ENCODE results near the gene CDK19. TPM values are rescaled to one million over a fixed set of nuclear protein-coding genes. Genes with fewer than 3 reads are reported as not detected.
A peak's percentile ranks its signal among the peaks of the same experiment; 100 is the strongest.

Gene CDK19
- total RNA-seq, 1 experiment from 2014 or later: 14.5 TPM

GRCh38 chr6:110658631-110659211, 156.5 kb downstream of the CDK19 start:
- no peak for DNase-seq (ENCODE audit: low read depth)

DNA sequence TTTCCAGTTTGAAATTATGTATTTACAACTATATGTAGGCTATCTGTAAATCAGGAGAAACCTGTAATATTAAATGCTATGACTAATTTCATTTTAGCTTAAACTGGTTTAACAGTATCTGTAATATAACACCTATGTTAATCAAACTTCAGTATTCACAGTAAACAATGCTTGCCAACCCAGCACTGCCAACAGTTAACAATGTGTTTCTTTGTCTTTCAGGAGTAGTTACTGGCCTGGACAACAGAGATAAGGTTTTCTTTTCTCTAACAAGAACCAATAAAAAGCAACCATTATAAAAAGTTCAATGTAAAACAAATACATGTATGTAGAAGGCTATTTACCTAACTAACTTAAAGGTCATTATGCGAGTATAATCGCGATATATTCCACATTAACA, 158.8 kb downstream of the CDK19 start:
- no peak for DNase-seq (ENCODE audit: low read depth)

DNA sequence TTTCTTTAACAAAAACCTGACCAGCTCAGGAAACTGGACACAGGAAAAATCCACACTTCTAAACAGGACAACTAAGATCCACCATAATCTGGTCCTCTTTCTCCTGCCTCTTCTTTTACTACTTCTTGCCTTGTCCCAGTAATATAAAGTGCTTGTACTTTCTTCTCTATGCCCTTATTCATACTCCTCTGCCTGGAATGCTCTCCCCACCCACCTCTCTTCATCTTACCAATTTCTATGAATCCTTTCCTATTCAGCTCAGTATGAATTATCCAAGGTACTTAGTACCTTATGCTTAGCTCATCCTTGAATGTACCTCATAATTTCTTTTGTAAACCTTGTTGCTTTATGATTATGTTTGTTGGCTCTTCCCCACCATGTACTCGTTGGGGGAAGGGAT, 159.4 kb downstream of the CDK19 start:
- no peak for DNase-seq (ENCODE audit: low read depth)

GRCh38 chr6:110654096-110654820, 161.0 kb downstream of the CDK19 start:
- no peak for DNase-seq (ENCODE audit: low read depth)

- DNase-seq (ENCODE audit: low read depth): no peak
These were observed 161.9 kb downstream of the CDK19 start for GRCh38 chr6:110653381-110653780.

GRCh38 chr6:110652520-110652919, 162.7 kb downstream of the CDK19 start:
- no peak for DNase-seq (ENCODE audit: low read depth)

- no peak for DNase-seq (ENCODE audit: low read depth)
These were observed 164.5 kb downstream of the CDK19 start for GRCh38 chr6:110650755-110651154.

- DNase-seq (ENCODE audit: low read depth): no peak
These were observed 165.6 kb downstream of the CDK19 start for GRCh38 chr6:110649704-110650103.

- DNase-seq (ENCODE audit: low read depth): no peak
These were observed 168.0 kb downstream of the CDK19 start for GRCh38 chr6:110646951-110647910.

GRCh38 chr6:110646419-110646698, 168.9 kb downstream of the CDK19 start:
- no peak for DNase-seq (ENCODE audit: low read depth)

DNA sequence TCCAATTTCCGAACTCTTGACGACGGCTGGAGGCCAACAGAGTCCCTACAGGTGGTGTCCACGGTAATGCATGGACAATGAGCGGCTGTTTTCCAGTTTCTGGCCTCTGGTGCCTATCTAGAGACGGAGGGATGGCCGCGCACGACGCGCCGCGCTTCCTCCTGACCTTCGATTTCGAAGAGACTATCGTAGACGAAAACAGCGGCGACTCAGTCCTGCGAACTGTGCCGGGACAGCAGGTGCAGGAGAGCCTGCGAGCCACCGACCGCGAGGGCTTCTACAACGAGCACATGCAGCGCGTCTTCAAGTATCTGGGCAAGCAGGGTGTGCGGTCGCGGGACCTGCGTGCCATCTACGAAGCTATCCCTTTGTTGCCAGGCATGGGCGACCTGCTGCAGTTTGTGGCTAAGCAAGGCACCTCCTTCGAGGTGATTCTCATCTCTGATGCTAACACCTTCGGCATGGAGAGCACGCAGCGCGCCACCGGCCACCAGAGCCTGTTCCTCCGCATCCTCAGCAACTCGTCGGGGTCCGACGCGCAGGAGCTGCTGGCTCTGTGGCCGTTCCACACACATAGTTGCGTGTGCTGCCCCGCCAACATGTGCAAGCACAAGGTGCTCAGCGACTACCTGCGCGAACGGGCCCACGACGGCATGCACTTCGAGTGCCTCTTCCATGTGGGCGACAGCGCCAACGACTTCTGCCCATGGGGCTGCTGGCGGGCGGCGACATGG, 169.4 kb downstream of the CDK19 start:
- DNase-seq (ENCODE audit: low read depth): no peak

DNA sequence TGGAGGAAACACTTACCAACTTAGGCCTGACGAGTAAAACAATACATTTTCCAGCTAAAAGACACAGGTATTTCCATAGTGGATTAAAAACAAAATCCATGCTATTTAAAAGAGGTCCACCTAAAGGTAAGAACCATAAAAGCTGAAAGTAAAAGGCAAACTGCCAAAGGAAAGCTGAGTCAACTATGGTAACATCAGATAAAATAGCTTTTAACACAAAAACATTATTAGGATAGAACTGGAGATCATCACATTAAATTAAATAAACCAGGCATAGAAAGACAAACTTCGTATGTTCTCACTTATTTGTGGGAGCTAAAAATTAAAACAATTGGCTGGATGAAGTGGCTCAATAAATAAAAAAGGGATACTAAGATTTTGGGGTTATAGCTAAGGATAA, 172.1 kb downstream of the CDK19 start:
- peak; percentile 13 for DNase-seq (ENCODE audit: low read depth)

DNA sequence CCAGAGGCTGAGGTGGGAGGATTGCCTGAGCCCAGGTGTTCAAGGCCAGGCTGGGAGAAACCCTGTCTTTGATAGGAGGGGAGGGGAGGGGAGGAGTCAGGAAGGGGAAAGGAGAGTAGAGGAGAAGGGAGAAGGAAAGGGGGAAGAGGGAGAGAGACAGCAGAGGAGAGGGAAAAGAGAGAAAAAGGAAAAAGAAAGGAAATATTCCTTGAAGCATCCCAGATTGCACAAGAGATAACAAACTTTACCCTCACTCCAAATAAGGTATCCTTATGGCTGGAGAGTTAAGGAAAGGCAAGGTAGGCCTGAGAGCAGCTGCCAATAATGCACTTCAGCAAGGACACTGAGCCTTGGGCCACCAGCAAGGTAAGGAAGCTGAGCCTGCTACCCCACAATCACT, 172.6 kb downstream of the CDK19 start:
- no peak for DNase-seq (ENCODE audit: low read depth)

DNA sequence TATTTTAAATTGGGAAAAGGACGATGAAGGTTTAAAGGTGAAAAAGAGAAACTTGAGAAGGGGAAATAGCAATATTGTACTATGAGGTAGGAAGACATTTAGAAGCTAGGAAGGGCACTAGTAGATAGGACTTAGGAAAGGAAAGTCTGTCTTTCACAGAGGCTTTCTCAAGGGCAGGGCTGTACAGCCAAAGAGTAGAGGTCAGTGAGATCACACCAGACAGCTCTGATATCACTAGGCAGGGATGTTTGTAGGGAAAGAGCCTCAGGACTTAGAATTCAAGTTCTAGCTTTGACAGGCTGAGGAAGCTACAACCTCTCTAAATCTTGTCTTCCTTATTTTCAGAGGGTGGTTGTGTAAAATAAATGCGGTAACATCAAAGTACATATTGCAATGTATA, 178.5 kb downstream of the CDK19 start:
- DNase-seq (ENCODE audit: low read depth): no peak

GRCh38 chr6:110635096-110635495, 180.2 kb downstream of the CDK19 start:
- no peak for DNase-seq (ENCODE audit: low read depth)

DNA sequence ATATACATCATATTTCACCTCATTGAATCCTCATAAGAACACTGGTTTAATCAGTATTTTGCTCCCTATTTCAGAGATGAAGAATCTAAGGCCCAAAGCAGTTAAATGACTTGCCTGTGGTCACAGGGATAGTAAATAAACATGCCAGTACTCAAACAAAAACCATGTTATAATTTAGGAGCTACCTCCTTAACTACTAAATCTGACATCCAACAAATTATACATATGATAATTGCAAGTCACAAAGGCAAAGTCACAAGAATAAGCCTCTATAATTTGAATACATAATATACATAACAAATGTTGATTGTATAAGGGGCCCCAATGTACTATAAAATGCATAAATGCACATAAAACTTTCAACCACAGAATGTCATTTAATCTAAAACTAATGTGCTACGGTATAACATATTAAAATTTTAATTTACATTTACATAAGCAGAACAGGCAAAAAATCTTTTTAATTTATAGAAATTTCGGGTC, 181.5 kb downstream of the CDK19 start:
- no peak for DNase-seq (ENCODE audit: low read depth)

DNA sequence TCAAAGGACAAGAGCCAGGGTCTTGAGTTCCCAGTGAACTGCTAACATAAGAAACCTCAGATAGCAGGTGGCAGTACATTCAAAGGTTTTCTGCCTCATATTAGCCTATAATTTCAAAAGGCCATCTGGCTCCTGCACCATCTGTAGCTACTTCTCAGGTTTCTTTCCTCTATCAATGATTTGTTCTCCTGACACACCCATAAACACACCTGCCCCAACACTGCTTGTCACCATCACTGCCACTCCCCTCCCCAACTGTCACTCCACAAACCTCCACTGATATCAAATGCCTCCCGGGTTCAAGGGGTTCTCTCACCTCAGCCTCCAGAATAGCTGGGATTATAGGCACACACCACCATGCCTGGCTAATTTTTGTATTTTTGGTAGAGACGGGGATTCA, 186.1 kb downstream of the CDK19 start:
- DNase-seq (ENCODE audit: low read depth): no peak

DNA sequence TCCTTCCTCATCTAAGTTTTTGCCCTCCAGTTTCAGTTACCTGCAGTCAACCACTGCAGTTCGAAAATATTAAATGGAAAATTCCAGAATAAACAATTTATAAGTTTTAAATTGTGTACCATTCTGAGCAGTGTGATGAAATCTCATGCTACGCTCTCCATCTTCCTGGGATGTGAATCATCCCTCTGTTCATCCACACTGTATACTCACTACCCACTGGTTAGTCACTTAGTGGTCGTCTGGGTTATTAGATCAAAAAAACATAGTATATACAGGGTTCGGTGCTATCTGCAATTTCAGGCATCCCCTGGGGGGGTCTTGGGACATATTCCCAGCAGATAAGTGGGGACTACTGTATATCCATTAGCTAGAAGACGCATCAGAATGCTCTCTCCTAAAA, 186.9 kb downstream of the CDK19 start:
- peak; percentile 66 for DNase-seq (ENCODE audit: low read depth)

DNA sequence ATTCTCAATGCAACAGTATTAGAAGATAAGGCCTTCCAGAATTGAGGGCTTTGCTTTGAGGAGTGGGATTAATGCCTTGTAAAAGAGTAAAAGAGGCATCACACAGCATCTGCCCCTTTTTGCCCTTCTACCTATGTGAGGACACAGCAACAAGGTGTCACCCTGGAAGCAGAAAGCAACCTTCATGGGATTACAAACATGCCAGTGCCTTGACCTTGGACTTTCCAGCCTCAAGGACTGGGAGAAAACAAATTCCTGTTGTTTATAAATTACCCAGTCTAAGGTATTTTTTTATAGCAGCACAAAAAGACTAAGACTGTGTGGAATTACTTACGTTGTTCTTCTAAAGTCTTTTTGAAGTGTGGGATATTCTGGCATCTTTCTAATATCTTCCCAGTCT, 188.8 kb downstream of the CDK19 start:
- no peak for DNase-seq (ENCODE audit: low read depth)

DNA sequence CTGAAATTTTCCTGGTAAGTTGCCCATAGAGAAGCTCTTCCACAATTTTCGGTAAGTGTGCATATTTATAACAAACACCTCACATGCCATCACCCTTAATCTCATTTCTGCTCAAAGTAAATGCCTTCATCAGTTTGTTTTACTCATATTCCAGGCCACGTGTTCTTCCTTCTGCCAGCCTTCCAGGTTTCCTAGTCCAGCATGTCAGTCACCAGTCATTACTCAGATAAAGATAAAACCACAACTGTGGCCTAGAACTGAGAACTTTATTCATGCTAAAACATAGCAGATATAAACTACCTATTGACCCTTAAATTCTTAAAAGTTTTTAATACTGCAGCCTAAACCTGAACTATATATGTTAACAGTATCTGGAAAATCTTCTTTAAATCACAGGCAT, 189.4 kb downstream of the CDK19 start:
- peak; percentile 57 for DNase-seq (ENCODE audit: low read depth)

GRCh38 chr6:110622912-110623578, 192.2 kb downstream of the CDK19 start:
- no peak for DNase-seq (ENCODE audit: low read depth)
